Stimulated activated naive CD8-positive, alpha-beta T cell treated with anti-CD3 and anti-CD28 coated beads, Interleukin-15, Interleukin-2, amounts not matched to agents 100 U/mL and 50 U/mL, for 24 hours (primary cell): ENCODE measurements around the gene PARD3.

ENCODE experiments used
- ATAC-seq: fragments of 150-1000 bp; cut with Tn5 transposase; one replicate; pipeline ENCODE4 v1.10.0; 2021
- DNase-seq: peaks from one replicate; pipeline ENCODE4 v3.0.0; 2021

Gene PARD3

GRCh38 chr10:34206935-34207268 lies 608.2 kb downstream of the PARD3 start:
- DNase-seq, result no peak

GRCh38 chr10:34206078-34206934 lies 608.8 kb downstream of the PARD3 start:
- DNase-seq (no peak), ATAC-seq (no peak)

More at GRCh38 chr10:34206935-34207268, 608.2 kb downstream of the PARD3 start:
- ATAC-seq, result no peak

- DNase-seq (no peak), ATAC-seq (peak; percentile 28)
These were observed 609.6 kb downstream of the PARD3 start for GRCh38 chr10:34205452-34205851.

GRCh38 chr10:34203966-34204630 lies 611.0 kb downstream of the PARD3 start:
- ATAC-seq (no peak), DNase-seq (no peak)

- no peak for DNase-seq
- no peak for ATAC-seq
These were observed 614.7 kb downstream of the PARD3 start for GRCh38 chr10:34200355-34200901.

- ATAC-seq, result no peak
- DNase-seq, result no peak
These were observed 616.1 kb downstream of the PARD3 start for GRCh38 chr10:34198953-34199352.

- ATAC-seq, result no peak
- DNase-seq, result no peak
These were observed 619.0 kb downstream of the PARD3 start for GRCh38 chr10:34196058-34196433.

GRCh38 chr10:34195364-34196057 lies 619.6 kb downstream of the PARD3 start:
- no peak for ATAC-seq
- no peak for DNase-seq

GRCh38 chr10:34193931-34194626 lies 621.0 kb downstream of the PARD3 start:
- no peak for DNase-seq
- no peak for ATAC-seq

- no peak for ATAC-seq
- no peak for DNase-seq
These were observed 622.5 kb downstream of the PARD3 start for GRCh38 chr10:34192646-34193045.

GRCh38 chr10:34191406-34191805 lies 623.7 kb downstream of the PARD3 start:
- DNase-seq (no peak), ATAC-seq (no peak)

- ATAC-seq (no peak), DNase-seq (no peak)
These were observed 624.5 kb downstream of the PARD3 start for GRCh38 chr10:34190580-34190979.

GRCh38 chr10:34189830-34190229 lies 625.3 kb downstream of the PARD3 start:
- ATAC-seq, result no peak
- no peak for DNase-seq

- ATAC-seq (no peak), DNase-seq (no peak)
These were observed 626.9 kb downstream of the PARD3 start for GRCh38 chr10:34188221-34188620.

- DNase-seq (no peak), ATAC-seq (no peak)
These were observed 627.9 kb downstream of the PARD3 start for GRCh38 chr10:34187201-34187600.

GRCh38 chr10:34186745-34187144 lies 628.4 kb downstream of the PARD3 start:
- ATAC-seq (no peak), DNase-seq (no peak)

GRCh38 chr10:34185998-34186397 lies 629.1 kb downstream of the PARD3 start:
- no peak for ATAC-seq

GRCh38 chr10:34184939-34185386 lies 630.1 kb downstream of the PARD3 start:
- ATAC-seq (no peak), DNase-seq (no peak)

More at GRCh38 chr10:34185998-34186397, 629.1 kb downstream of the PARD3 start:
- no peak for DNase-seq

GRCh38 chr10:34184397-34184796 lies 630.7 kb downstream of the PARD3 start:
- no peak for ATAC-seq
- DNase-seq, result no peak

- no peak for ATAC-seq
- DNase-seq, result no peak
These were observed 631.9 kb downstream of the PARD3 start for GRCh38 chr10:34183016-34183796.
